Measurements from ENCODE around the gene MTREX. TPM values are rescaled to one million over a fixed set of nuclear protein-coding genes. Genes with fewer than 3 reads are reported as not detected.

Gene MTREX
- total and polyA plus RNA-seq, 2 of the 8 experiments (the other 6 are each of a cell fraction or from before 2014, with no cell fraction given) = 16.0 to 130 TPM

- Histone ChIP-seq H3K9me3 (ENCODE audit: insufficient read depth in 2 of 2, low read depth in 1 of 2, low read length in 1 of 2) (no peaks in the 10 kb centered on the region), H3K79me2 (ENCODE audit: control insufficient read depth in 1 of 2, insufficient read depth in 2 of 2, low read length in 2 of 2) (no peaks in the 10 kb centered on the region; a peak in 1 of 4 replicates), H3K4me1 (replicated peaks in 1 of 4; ENCODE audit: control insufficient read depth in 3 of 4, insufficient read depth in 4 of 4, low read length in 3 of 4) (no peaks in the 10 kb centered on the region), H3K4me3 (ENCODE audit: extremely low read depth in 1 of 4, insufficient read depth in 2 of 4, low read depth in 3 of 4, low read length in 4 of 4) (no peak overlapping the region), H2BK20ac (ENCODE audit: low read length) (no peak overlapping the region), H3K4ac (replicated peaks; ENCODE audit: insufficient read length, low read depth, low read length) (no peak overlapping the region), H3K27ac (ENCODE audit: low read depth, low read length) (no peak overlapping the region), H4K5ac (ENCODE audit: insufficient read length, low read depth, low read length) (no peak overlapping the region), H2AFZ (ENCODE audit: low read length) (no peak overlapping the region), H3K27me3 (replicated peaks in 1 of 4; ENCODE audit: control insufficient read depth in 3 of 4, extremely low read depth in 1 of 4, insufficient read depth in 3 of 4, low read length in 3 of 4) (no peaks in the 10 kb centered on the region), H3K23ac (ENCODE audit: insufficient read length) (no peak overlapping the region), H2BK5ac (ENCODE audit: low read depth, low read length) (no peak overlapping the region), H3K4me2 (ENCODE audit: insufficient read depth in 1 of 2, low read depth in 2 of 2, low read length in 2 of 2) (no peak overlapping the region), H2AK5ac (ENCODE audit: low read depth, low read length) (no peak overlapping the region), H2BK120ac (replicated peaks; ENCODE audit: low read depth, low read length) (no peak overlapping the region), H3K36me3 (ENCODE audit: control insufficient read depth in 2 of 4, insufficient read depth in 4 of 4, low read length in 3 of 4) (peaks cover 0 to 39% (median 10%) of the 10 kb centered on the region in 4 experiments; a peak in 4 of 8 replicates), H3K18ac (ENCODE audit: extremely low read depth, low read length) (no peak overlapping the region), H4K8ac (ENCODE audit: extremely low read depth, insufficient read depth, low read length) (no peak overlapping the region), H4K91ac (replicated peaks; ENCODE audit: insufficient read length, low read length) (no peak overlapping the region), H2BK15ac (ENCODE audit: low read length) (no peak overlapping the region), H4K20me1 (replicated peaks in 1 of 2; ENCODE audit: control insufficient read depth in 1 of 2, insufficient read depth in 2 of 2, low read length in 2 of 2) (no peaks in the 10 kb centered on the region), H3K56ac (replicated peaks; ENCODE audit: insufficient read length, low read depth, low read length) (no peak overlapping the region), H2BK12ac (ENCODE audit: low read depth, low read length) (no peak overlapping the region), H3K79me1 (ENCODE audit: low read depth, low read length) (no peaks in the 10 kb centered on the region), H3K14ac (ENCODE audit: insufficient read length) (no peak overlapping the region), H3K9ac (replicated peaks in 1 of 4; ENCODE audit: extremely low read depth in 1 of 4, low read depth in 3 of 4, low read length in 3 of 4) (peak overlapping the region in 1 of 4 experiments; percentile 34; a peak in 1 of 7 replicates), H3K23me2 (ENCODE audit: low read depth, low read length) (no peaks in the 10 kb centered on the region)
- DNase-seq (ENCODE audit: low read depth in 1 of 2, low spot score in 2 of 2) (no peak), FAIRE-seq (no peak)
- ChIA-PET POLR2A (ENCODE audit: partially characterized antibody) (no interaction called here), CTCF (ENCODE audit: partially characterized antibody) (interaction anchor here (0.5 kb wide), 1 partner anchor 244 kb away, joined by 4 read pairs; no protein-coding TSS in a partner anchor)
- TF ChIP-seq NANOG (IDR thresholded peaks at IDR 0.05; ENCODE audit: insufficient read depth, low read depth, low read length, poor library complexity, severe bottlenecking) = no peak
- TF ChIP-seq MAFK (IDR thresholded peaks at IDR 0.05; ENCODE audit: low read depth, low read length) = no peak
- TF ChIP-seq TBP (IDR thresholded peaks at IDR 0.05; ENCODE audit: low read depth, low read length) = no peak
- TF ChIP-seq EP300 (IDR thresholded peaks at IDR 0.05; ENCODE audit: borderline replicate concordance in 1 of 2, low read depth in 2 of 2, low read length in 2 of 2) = no peak
- TF ChIP-seq BRCA1 (IDR thresholded peaks at IDR 0.05; ENCODE audit: low read depth, low read length) = no peak
- TF ChIP-seq ZNF274 (IDR thresholded peaks at IDR 0.05; ENCODE audit: borderline replicate concordance, extremely low read depth, low read length) = no peak
- TF ChIP-seq CTCF (IDR thresholded peaks at IDR 0.05; ENCODE audit: control extremely low read depth in 1 of 3, insufficient read depth in 1 of 3, low read depth in 1 of 3, low read length in 3 of 3) = no peak
- WGBS, 2 experiments (ENCODE audit: extremely low coverage in 1 of 2, insufficient coverage in 1 of 2, insufficient read length in 1 of 2, insufficient replicate concordance in 2 of 2, low coverage in 1 of 2, low lambda C conversion rate in 2 of 2, missing lambda C conversion rate in 1 of 2) = 96% methylated on average over 1 of the region's 1 CpG; no CpG with 5 or more reads in 1 of the 2 experiments
These were observed 104.1 kb downstream of the MTREX start for GRCh38 chr5:55411876-55412275.
